Measurements from ENCODE around the gene OR6K3. TPM values are rescaled to one million over a fixed set of nuclear protein-coding genes. Genes with fewer than 3 reads are reported as not detected.

Gene OR6K3
- total RNA-seq, 5 donors from 2014 or later (not counting 1 experiment from before 2014, with no cell fraction given), result not detected

DNA sequence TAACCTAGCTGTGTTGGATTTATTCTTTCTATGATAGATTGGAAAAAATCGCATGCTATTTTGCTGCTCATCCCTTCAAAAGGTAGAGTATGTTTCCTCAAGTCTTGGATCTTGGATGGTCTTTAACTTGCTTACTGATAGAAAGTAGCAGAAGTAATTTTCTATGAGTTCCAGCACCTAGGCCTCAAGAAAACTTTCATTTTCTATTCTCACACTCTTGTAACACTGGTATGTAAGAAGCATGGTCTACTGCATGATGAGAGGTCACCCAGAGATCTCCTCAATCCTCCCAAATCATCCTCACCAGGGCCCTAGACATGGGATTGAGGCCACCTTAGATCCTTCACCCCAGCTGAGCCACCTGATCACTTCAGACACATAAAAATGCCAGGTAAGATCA lies 41.2 kb downstream of the OR6K3 start:
- no peaks in the 10 kb centered on the region for H3K4me1 Mint-ChIP-seq
- no peaks in the 10 kb centered on the region for H3K9me3 ChIP-seq
- H3K4me3 ChIP-seq (ENCODE audit: control insufficient read depth in 1 of 2, extremely low read depth in 1 of 2, low read length in 1 of 2), result no peak overlapping the region
- 100% methylated on average over 1 of the region's 1 CpG for WGBS (ENCODE audit: insufficient coverage)
- H3K27me3 ChIP-seq (replicated peaks in 1 of 2; ENCODE audit: control insufficient read depth in 2 of 2, extremely low read depth in 1 of 2, insufficient read depth in 2 of 2, low read length in 1 of 2), result no peaks in the 10 kb centered on the region
- ChIA-PET POLR2A (no interaction called here), CTCF (no interaction called here)
- no peaks in the 10 kb centered on the region for H3K4me1 ChIP-seq (ENCODE audit: control insufficient read depth in 1 of 2, extremely low read depth in 1 of 2, insufficient read depth in 2 of 2, low read length in 2 of 2)
- ATAC-seq (replicated peaks in 1 of 4) (no peak), DNase-seq (no peak)
- H3K27ac ChIP-seq (ENCODE audit: low read length), result no peak overlapping the region
- H3K4me3 Mint-ChIP-seq, result no peak overlapping the region
- H3K27ac Mint-ChIP-seq, result no peak overlapping the region
- H3K9me3 Mint-ChIP-seq, result no peaks in the 10 kb centered on the region
- peaks cover 9% of the 10 kb centered on the region in 2 donors for H3K27me3 Mint-ChIP-seq
- H3K36me3 Mint-ChIP-seq, result no peaks in the 10 kb centered on the region
- no peaks in the 10 kb centered on the region for H3K36me3 ChIP-seq (ENCODE audit: control insufficient read depth in 2 of 2, extremely low read depth in 1 of 2, insufficient read depth in 1 of 2, low read length in 1 of 2)

DNA sequence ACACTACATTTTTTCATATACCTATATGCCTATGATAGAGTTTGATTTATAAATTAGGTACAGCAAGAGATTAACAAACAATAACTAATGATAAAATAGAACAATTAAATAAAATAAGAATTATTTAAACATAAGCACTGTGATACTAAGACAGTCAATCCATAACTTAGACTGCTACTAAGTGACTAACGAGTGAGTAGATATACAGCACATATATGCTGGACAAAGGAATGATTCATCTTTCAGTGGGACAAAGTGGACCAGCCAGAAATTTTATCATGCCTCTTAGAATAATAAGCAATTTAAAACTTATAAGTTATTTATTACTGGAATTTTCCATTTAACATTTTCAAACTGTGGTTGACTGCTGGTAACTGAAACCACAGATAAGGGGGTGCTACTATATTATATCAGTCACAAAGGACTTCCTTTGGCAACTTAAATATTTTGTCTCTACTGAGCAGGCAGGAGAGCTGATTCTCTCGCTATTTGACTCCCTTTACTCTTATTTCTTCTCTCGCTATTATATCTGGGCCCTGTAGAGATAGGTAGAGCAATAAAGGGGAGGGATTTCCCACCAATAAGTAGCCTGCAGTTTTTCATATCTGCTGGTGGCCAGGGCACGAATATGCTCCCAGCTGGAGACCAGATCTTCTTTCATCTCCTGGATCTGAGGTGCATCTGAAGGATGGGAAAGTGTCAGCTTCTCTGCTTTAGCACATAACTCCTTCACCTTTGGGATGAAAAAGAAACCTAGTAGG lies 44.8 kb downstream of the OR6K3 start:
- POLR2A ChIA-PET, result no interaction called here

DNA sequence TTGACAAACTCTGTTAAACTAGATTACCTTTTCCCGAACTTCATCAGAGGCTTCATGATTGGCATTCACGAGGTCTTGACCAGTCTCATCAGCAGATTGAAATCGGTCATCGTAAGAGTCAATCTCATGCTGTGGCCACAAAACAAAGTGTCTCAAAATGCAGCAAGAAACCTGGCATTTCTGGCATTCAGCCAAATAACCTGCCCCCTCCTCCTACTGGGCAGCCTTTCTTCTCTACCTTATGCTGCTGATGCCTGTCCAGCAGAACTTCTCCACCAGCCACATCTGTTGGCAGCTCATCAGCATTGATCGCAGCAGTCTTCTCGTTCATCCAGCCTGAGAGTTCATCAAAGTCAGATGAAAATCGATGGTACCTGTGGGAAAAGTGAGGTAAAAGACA lies 46.2 kb downstream of the OR6K3 start:
- no peaks in the 10 kb centered on the region for H3K27me3 ChIP-seq (replicated peaks in 1 of 2; ENCODE audit: control insufficient read depth in 2 of 2, extremely low read depth in 1 of 2, insufficient read depth in 2 of 2, low read length in 1 of 2)
- Mint-ChIP-seq H3K36me3 (no peaks in the 10 kb centered on the region), H3K9me3 (no peaks in the 10 kb centered on the region), H3K4me3 (no peak overlapping the region), H3K27ac (no peak overlapping the region), H3K4me1 (no peaks in the 10 kb centered on the region), H3K27me3 (peaks cover 4 to 8% of the 10 kb centered on the region in 2 donors)
- no peaks in the 10 kb centered on the region for H3K36me3 ChIP-seq (ENCODE audit: control insufficient read depth in 2 of 2, extremely low read depth in 1 of 2, insufficient read depth in 1 of 2, low read length in 1 of 2)
- ATAC-seq (replicated peaks in 1 of 4), result no peak
- 92% methylated on average over 4 of the region's 7 CpGs for WGBS (ENCODE audit: insufficient coverage)
- H3K9me3 ChIP-seq, result no peaks in the 10 kb centered on the region
- CTCF ChIA-PET, result no interaction called here
- POLR2A ChIA-PET, result no interaction called here
- no peak for DNase-seq
- H3K27ac ChIP-seq (ENCODE audit: low read length), result no peak overlapping the region
- no peaks in the 10 kb centered on the region for H3K4me1 ChIP-seq (ENCODE audit: control insufficient read depth in 1 of 2, extremely low read depth in 1 of 2, insufficient read depth in 2 of 2, low read length in 2 of 2)
- no peak overlapping the region for H3K4me3 ChIP-seq (ENCODE audit: control insufficient read depth in 1 of 2, extremely low read depth in 1 of 2, low read length in 1 of 2)

More for the DNA sequence above, 44.8 kb downstream of the OR6K3 start:
- Histone ChIP-seq H3K9me3 (no peaks in the 10 kb centered on the region), H3K27ac (ENCODE audit: low read length) (no peak overlapping the region), H3K4me3 (ENCODE audit: control insufficient read depth in 1 of 2, extremely low read depth in 1 of 2, low read length in 1 of 2) (no peak overlapping the region), H3K27me3 (replicated peaks in 1 of 2; ENCODE audit: control insufficient read depth in 2 of 2, extremely low read depth in 1 of 2, insufficient read depth in 2 of 2, low read length in 1 of 2) (no peaks in the 10 kb centered on the region), H3K36me3 (ENCODE audit: control insufficient read depth in 2 of 2, extremely low read depth in 1 of 2, insufficient read depth in 1 of 2, low read length in 1 of 2) (no peaks in the 10 kb centered on the region), H3K4me1 (ENCODE audit: control insufficient read depth in 1 of 2, extremely low read depth in 1 of 2, insufficient read depth in 2 of 2, low read length in 2 of 2) (no peaks in the 10 kb centered on the region)
- Mint-ChIP-seq H3K4me1 (no peaks in the 10 kb centered on the region), H3K9me3 (no peaks in the 10 kb centered on the region), H3K4me3 (no peak overlapping the region), H3K36me3 (no peaks in the 10 kb centered on the region), H3K27me3 (peaks cover 4 to 8% of the 10 kb centered on the region in 2 donors), H3K27ac (no peak overlapping the region)
- no CpG with 5 or more reads among the region's 4 CpGs for WGBS (ENCODE audit: insufficient coverage)
- no peak for ATAC-seq (replicated peaks in 1 of 4)
- CTCF ChIA-PET, result no interaction called here
- DNase-seq, result no peak

Other genes with a start within 250 kb of the OR6K3 start
- not detected for gene OR10R2, start 248.5 kb downstream of the OR6K3 start, total RNA-seq
- gene OR6Y1, start 166.3 kb downstream of the OR6K3 start, total RNA-seq, result not detected
- gene OR6P1, start 150.1 kb downstream of the OR6K3 start, total RNA-seq, result not detected
- not detected for gene OR10X1, start 140.8 kb downstream of the OR6K3 start, total RNA-seq
- gene OR10Z1, start 115.5 kb downstream of the OR6K3 start, total RNA-seq, result not detected
- under 1 TPM in 3 of 5 donors, not detected in 2; 0.03 to 0.23 (median 0.09) TPM for gene SPTA1, start 34.0 kb downstream of the OR6K3 start, total RNA-seq
- gene OR6K2, start 20.1 kb downstream of the OR6K3 start, total RNA-seq, result not detected
- not detected for gene OR6K6, start 34.0 kb upstream of the OR6K3 start, total RNA-seq
- not detected for gene OR6N1, start 51.5 kb upstream of the OR6K3 start, total RNA-seq
- gene OR6N2, start 60.5 kb upstream of the OR6K3 start, total RNA-seq, result not detected
- gene MNDA, start 110.6 kb upstream of the OR6K3 start, total RNA-seq, result 1 to 10 TPM in 1 of 5 donors, under 1 TPM in 4; 0.20 to 1.2 (median 0.61) TPM
- gene PYHIN1, start 210.8 kb upstream of the OR6K3 start, total RNA-seq, result 10 to 100 TPM; 32.6 to 65.4 (median 35.4) TPM